NT2/D1 (cell line): ENCODE measurements around the gene EPN3.

Experiments
- DNase-seq: peaks from one replicate; pipeline ENCODE4 v3.0.0-alpha.2; 2011; ENCODE audit warnings: low read depth, low spot score
- H3K27me3 ChIP-seq: 2 replicates; pipeline ENCODE4 v1.6.0; 2011; ENCODE audit warnings: mild to moderate bottlenecking; ENCODE audit not compliant: insufficient read length, insufficient read depth
- H3K36me3 ChIP-seq: 2 replicates; pipeline ENCODE4 v1.6.1; 2011; ENCODE audit warnings: mild to moderate bottlenecking, low read length, mixed read lengths; ENCODE audit not compliant: insufficient read depth, insufficient read length
- H3K4me1 ChIP-seq: 2 replicates; pipeline ENCODE4 v1.5.1; 2011; ENCODE audit not compliant: insufficient read depth, insufficient read length
- H3K4me3 ChIP-seq: 2 replicates; pipeline ENCODE4 v1.5.1; 2011; ENCODE audit warnings: low read depth; ENCODE audit not compliant: insufficient read length
- H3K9ac ChIP-seq: 2 replicates; pipeline ENCODE4 v1.6.0; 2011; ENCODE audit warnings: low read depth; ENCODE audit not compliant: insufficient read length
- H3K9me3 ChIP-seq: 2 replicates; pipeline ENCODE4 v1.5.1; 2011; ENCODE audit warnings: mild to moderate bottlenecking, low read length; ENCODE audit not compliant: insufficient read depth
- SUZ12 ChIP-seq: IDR thresholded peaks from 2 replicates; pipeline ENCODE4 v1.6.1; 2011; ENCODE audit not compliant: insufficient read length, insufficient read depth; ENCODE audit errors: extremely low read depth
- YY1 ChIP-seq: IDR thresholded peaks from 2 replicates; pipeline ENCODE4 v1.6.1; 2011; ENCODE audit not compliant: insufficient read length, insufficient read depth
- ZNF274 ChIP-seq: IDR thresholded peaks from 2 replicates; pipeline ENCODE4 v1.6.1; 2011; ENCODE audit warnings: mild to moderate bottlenecking, low read depth, low read length

Gene EPN3

DNA sequence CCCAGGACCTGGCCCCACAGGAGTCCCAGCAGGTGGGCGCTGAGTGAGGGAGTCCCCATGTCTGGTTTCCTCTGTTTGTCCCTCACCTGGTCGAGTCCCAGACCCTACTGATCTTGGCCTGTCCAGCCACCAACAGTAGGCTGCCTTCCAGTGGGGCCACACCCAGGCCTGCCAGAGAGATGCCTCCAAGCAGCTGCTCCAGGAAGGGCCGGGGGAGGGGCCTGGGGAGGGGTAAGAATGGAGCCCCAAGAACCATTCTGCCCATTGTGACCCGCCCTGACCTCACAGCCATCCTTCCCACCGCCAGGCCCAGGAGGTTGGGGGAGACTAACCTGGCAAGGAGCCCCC, 15.2 kb downstream of the EPN3 start:
- H3K4me3 ChIP-seq = peak overlapping the region; percentile 63
- no peaks in the 10 kb centered on the region for H3K9me3 ChIP-seq
- peak overlapping the region; percentile 90 for H3K9ac ChIP-seq
- H3K27me3 ChIP-seq = peaks cover 12% of the 10 kb centered on the region
- H3K4me1 ChIP-seq = peaks cover 21% of the 10 kb centered on the region
- no peak for DNase-seq
- TF ChIP-seq ZNF274 = no peak
- TF ChIP-seq YY1 = no peak
- no peak for TF ChIP-seq SUZ12
- peaks cover 19% of the 10 kb centered on the region for H3K36me3 ChIP-seq

DNA sequence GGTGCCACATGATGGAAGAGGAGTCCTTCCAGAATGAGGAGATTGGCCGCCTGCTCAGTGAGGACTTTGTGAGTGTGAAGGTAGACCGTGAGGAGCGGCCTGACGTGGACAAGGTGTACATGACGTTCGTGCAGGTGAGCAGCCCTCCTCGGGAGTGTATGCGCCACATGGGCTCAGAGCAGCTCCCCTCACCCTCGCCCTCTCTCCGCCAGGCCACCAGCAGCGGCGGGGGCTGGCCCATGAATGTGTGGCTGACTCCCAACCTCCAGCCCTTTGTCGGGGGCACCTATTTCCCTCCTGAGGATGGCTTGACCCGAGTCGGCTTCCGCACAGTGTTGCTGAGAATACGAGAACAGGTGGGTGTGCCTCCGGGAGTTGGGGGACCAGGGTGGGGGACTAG, 16.3 kb downstream of the EPN3 start:
- Histone ChIP-seq H3K36me3 (peaks cover 19% of the 10 kb centered on the region), H3K9ac (no peak overlapping the region), H3K4me3 (no peak overlapping the region), H3K4me1 (peaks cover 13% of the 10 kb centered on the region), H3K27me3 (peaks cover 12% of the 10 kb centered on the region), H3K9me3 (no peaks in the 10 kb centered on the region)
- no peak for DNase-seq
- no peak for TF ChIP-seq YY1
- TF ChIP-seq SUZ12 = no peak

DNA sequence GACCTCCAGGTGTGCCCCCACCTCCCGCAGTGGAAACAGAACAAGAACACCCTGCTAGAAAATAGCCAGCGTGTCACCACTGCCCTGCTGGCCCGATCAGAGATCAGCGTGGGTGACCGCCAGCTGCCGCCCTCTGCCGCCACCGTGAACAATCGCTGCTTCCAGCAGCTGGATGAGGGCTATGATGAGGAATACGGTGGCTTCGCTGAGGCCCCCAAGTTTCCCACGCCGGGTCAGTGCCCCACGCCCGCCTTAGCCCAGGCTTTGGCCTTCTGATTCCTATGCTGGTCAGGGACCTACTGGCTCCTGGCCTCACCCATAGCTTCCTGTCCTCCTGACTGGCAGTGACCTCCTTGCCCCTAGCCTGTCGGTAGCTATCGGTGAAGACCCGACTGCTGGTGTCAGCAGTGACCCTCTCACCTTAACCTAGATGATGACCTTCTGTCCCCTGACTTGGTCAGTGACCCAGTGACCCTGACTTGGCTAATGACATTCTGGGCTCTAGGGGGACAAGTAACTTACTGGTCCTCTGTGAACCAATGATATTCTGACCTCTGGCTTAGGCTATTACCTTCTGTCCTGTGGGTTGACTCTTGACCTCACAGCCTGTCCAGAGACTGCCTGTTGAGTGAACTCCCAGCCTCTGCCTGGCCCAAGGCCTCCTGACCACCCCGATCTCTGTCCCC, 16.9 kb downstream of the EPN3 start:
- no peak for TF ChIP-seq YY1
- no peak for TF ChIP-seq ZNF274
- no peak for TF ChIP-seq SUZ12
- Histone ChIP-seq H3K27me3 (peaks cover 7% of the 10 kb centered on the region), H3K9ac (peak overlapping the region; percentile 4), H3K4me1 (peaks cover 13% of the 10 kb centered on the region), H3K4me3 (no peak overlapping the region), H3K9me3 (no peaks in the 10 kb centered on the region), H3K36me3 (peaks cover 19% of the 10 kb centered on the region)
- no peak for DNase-seq

DNA sequence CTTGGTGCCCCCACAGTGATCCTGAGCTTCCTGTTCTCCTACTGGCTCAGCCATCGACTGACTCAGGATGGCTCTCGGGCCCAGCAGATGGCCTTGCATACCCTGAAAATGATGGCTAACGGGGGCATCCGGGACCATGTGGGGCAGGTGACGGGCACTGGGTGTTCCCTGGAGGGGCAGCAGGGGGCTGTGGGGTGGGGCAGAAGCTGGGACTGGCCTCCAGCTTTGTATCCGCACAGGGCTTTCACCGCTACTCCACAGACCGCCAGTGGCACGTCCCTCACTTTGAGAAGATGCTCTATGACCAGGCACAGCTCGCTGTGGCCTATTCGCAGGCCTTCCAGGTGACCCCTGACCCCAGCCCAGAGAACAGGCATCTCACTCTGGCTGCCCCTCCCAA, 17.4 kb downstream of the EPN3 start:
- Histone ChIP-seq H3K4me3 (no peak overlapping the region), H3K9ac (no peak overlapping the region), H3K4me1 (peaks cover 13% of the 10 kb centered on the region), H3K27me3 (peaks cover 5% of the 10 kb centered on the region), H3K36me3 (peaks cover 20% of the 10 kb centered on the region), H3K9me3 (no peaks in the 10 kb centered on the region)
- no peak for TF ChIP-seq YY1
- TF ChIP-seq ZNF274 = no peak
- TF ChIP-seq SUZ12 = no peak
- DNase-seq = no peak

DNA sequence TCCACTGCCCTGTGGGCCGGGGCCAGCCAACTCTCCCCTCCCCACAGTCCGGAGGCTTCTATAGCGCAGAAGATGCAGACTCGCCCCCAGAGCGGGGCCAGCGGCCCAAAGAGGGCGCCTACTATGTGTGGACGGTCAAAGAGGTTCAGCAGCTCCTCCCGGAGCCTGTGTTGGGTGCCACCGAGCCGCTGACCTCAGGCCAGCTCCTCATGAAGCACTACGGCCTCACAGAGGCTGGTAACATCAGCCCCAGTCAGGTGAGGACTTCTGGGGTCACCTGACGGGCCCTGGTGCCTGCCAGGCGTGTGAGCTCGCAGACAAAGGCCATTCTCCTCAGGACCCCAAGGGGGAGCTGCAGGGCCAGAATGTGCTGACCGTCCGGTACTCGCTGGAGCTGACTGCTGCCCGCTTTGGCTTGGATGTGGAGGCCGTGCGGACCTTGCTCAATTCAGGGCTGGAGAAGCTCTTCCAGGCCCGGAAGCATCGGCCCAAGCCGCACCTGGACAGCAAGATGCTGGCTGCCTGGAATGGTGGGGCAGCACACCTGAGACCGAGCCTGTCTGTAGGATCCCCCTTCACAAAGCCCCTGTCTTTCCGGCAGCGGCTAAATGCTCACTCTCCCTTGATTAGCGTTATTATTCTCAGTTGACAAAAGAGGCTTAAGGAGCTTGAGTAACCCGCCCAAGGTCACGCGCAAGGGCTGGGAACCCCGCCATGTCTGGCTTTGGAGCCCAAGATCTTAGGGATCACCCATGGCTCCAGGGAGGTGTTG, 18.3 kb downstream of the EPN3 start:
- Histone ChIP-seq H3K4me1 (peaks cover 13% of the 10 kb centered on the region), H3K9me3 (no peaks in the 10 kb centered on the region), H3K9ac (peak overlapping the region; percentile 51), H3K4me3 (no peak overlapping the region), H3K27me3 (no peaks in the 10 kb centered on the region), H3K36me3 (peaks cover 26% of the 10 kb centered on the region)
- peak; percentile 75 for DNase-seq
- no peak for TF ChIP-seq ZNF274
- TF ChIP-seq SUZ12 = no peak
- TF ChIP-seq YY1 = no peak

DNA sequence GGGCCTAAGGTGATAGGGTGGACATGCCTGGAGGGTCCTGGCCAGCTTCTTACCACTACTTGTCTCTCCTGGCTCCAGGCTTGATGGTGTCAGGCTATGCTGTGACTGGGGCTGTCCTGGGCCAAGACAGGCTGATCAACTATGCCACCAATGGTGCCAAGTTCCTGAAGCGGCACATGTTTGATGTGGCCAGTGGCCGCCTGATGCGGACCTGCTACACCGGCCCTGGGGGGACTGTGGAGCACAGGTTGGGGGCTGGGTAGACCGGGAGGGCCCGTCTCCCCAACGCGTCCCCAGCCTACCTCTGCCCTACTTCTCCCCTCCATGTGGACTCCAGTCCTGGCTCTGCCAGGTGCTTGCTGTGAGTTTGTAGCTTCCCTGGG, 18.9 kb downstream of the EPN3 start:
- no peak overlapping the region for H3K9ac ChIP-seq
- H3K4me1 ChIP-seq = peaks cover 13% of the 10 kb centered on the region
- H3K4me3 ChIP-seq = no peak overlapping the region
- H3K9me3 ChIP-seq = no peaks in the 10 kb centered on the region
- TF ChIP-seq YY1 = no peak
- TF ChIP-seq SUZ12 = no peak
- no peak for TF ChIP-seq ZNF274
- peaks cover 26% of the 10 kb centered on the region for H3K36me3 ChIP-seq
- H3K27me3 ChIP-seq = no peaks in the 10 kb centered on the region
- no peak for DNase-seq

DNA sequence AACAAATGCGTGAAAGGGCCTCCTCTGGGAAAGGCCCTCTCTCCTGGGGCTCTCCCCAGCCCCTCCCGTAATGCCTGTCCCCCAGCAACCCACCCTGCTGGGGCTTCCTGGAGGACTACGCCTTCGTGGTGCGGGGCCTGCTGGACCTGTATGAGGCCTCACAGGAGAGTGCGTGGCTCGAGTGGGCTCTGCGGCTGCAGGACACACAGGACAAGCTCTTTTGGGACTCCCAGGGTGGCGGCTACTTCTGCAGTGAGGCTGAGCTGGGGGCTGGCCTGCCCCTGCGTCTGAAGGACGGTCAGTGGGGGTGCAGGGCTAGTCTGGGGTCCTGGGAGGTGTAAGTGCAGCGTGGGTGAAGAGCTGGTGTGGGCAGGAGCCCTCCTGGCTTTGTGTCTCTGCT, 19.3 kb downstream of the EPN3 start:
- Histone ChIP-seq H3K4me3 (no peak overlapping the region), H3K27me3 (peaks cover 2% of the 10 kb centered on the region), H3K9ac (no peak overlapping the region), H3K36me3 (peaks cover 30% of the 10 kb centered on the region), H3K9me3 (no peaks in the 10 kb centered on the region), H3K4me1 (peaks cover 16% of the 10 kb centered on the region)
- TF ChIP-seq ZNF274 (no peak), YY1 (no peak), SUZ12 (no peak)
- DNase-seq = no peak
